ENCODE results near the gene TMEM259. TPM values are rescaled to one million over a fixed set of nuclear protein-coding genes. Genes with fewer than 3 reads are reported as not detected.

The TMEM259 gene
- total RNA-seq, 1 experiment from 2014 or later = 171 TPM

- Histone ChIP-seq H3K27me3 (ENCODE audit: insufficient read depth, low read length) (no peaks in the 10 kb centered on the region; the same call in 1 of the 2 replicates), H3K56ac (ENCODE audit: insufficient read length, low read depth, low read length) (no peak overlapping the region), H3K4me1 (ENCODE audit: insufficient read depth, low read length) (no peaks in the 10 kb centered on the region), H2AFZ (ENCODE audit: low read length) (no peak overlapping the region), H2BK12ac (ENCODE audit: insufficient read length, low read depth, low read length) (no peak overlapping the region), H4K20me1 (ENCODE audit: control insufficient read depth, insufficient read depth, insufficient read length) (peaks cover 7% of the 10 kb centered on the region), H3K23me2 (ENCODE audit: insufficient read length, low read depth, low read length, poor library complexity, severe bottlenecking) (no peaks in the 10 kb centered on the region), H3K79me1 (ENCODE audit: insufficient read depth, low read depth, low read length, poor library complexity, severe bottlenecking) (no peaks in the 10 kb centered on the region), H3K4ac (ENCODE audit: low read depth, low read length) (no peak overlapping the region), H4K5ac (ENCODE audit: insufficient read length, low read depth, low read length) (no peak overlapping the region), H3T11ph (ENCODE audit: low read length) (no peak overlapping the region), H3K27ac (ENCODE audit: insufficient read length, low read depth, low read length) (no peak overlapping the region), H3K4me2 (ENCODE audit: insufficient read depth, insufficient read length, low read length) (no peak overlapping the region), H2BK120ac (ENCODE audit: low read depth, low read length, poor library complexity, severe bottlenecking) (no peak overlapping the region), H4K8ac (replicated peaks; ENCODE audit: insufficient read length, low read depth, low read length) (no peak overlapping the region), H3K23ac (ENCODE audit: insufficient read length, low read depth, low read length) (no peak overlapping the region), H3K9ac (ENCODE audit: extremely low read depth, insufficient read length, low read length) (no peak overlapping the region), H3K79me2 (ENCODE audit: insufficient read depth, low read length) (no peaks in the 10 kb centered on the region), H3K18ac (ENCODE audit: insufficient read length, low read depth, low read length) (no peak overlapping the region), H4K91ac (ENCODE audit: insufficient read length, low read depth, low read length) (no peak overlapping the region), H2BK5ac (ENCODE audit: insufficient read length, low read length) (no peak overlapping the region), H2BK15ac (ENCODE audit: low read depth, low read length) (no peak overlapping the region), H3K9me3 (ENCODE audit: control insufficient read depth, low read depth, low read length) (no peaks in the 10 kb centered on the region), H2BK20ac (ENCODE audit: low read depth, low read length, poor library complexity, severe bottlenecking) (no peak overlapping the region), H3K14ac (ENCODE audit: insufficient read depth, low read length) (no peak overlapping the region), H2AK5ac (ENCODE audit: insufficient read length, low read length) (no peak overlapping the region)
- Mint-ChIP-seq H3K27me3 (ENCODE audit: low read depth) (peaks cover 22% of the 10 kb centered on the region), H3K36me3 (ENCODE audit: insufficient read depth in 1 of 3, low read depth in 3 of 3) (peaks cover 5 to 21% (median 16%) of the 10 kb centered on the region in 3 experiments; a peak in 6 of 7 replicates), H3K4me1 (peaks cover 5 to 16% of the 10 kb centered on the region in 2 experiments), H3K9me3 (no peaks in the 10 kb centered on the region; a peak in 1 of 5 replicates), H3K27ac (peak overlapping the region in 1 of 3 experiments; percentile 76; a peak in 1 of 7 replicates), H3K4me3 (no peak overlapping the region)
- TF ChIP-seq, protein P1, sequence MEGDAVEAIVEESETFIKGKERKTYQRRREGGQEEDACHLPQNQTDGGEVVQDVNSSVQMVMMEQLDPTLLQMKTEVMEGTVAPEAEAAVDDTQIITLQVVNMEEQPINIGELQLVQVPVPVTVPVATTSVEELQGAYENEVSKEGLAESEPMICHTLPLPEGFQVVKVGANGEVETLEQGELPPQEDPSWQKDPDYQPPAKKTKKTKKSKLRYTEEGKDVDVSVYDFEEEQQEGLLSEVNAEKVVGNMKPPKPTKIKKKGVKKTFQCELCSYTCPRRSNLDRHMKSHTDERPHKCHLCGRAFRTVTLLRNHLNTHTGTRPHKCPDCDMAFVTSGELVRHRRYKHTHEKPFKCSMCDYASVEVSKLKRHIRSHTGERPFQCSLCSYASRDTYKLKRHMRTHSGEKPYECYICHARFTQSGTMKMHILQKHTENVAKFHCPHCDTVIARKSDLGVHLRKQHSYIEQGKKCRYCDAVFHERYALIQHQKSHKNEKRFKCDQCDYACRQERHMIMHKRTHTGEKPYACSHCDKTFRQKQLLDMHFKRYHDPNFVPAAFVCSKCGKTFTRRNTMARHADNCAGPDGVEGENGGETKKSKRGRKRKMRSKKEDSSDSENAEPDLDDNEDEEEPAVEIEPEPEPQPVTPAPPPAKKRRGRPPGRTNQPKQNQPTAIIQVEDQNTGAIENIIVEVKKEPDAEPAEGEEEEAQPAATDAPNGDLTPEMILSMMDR (conservative IDR thresholded peaks at IDR 0.05) = no peak
- DNase-seq = no peak
- WGBS (ENCODE audit: extremely low coverage, insufficient read length, low lambda C conversion rate) = no CpG with 5 or more reads among the region's 17 CpGs
Observed at GRCh38 chr19:993361-993830, 27.5 kb downstream of the TMEM259 start.

All from H9 (cell line).